ENCODE measurements around the gene NOL9.

The NOL9 gene

DNA sequence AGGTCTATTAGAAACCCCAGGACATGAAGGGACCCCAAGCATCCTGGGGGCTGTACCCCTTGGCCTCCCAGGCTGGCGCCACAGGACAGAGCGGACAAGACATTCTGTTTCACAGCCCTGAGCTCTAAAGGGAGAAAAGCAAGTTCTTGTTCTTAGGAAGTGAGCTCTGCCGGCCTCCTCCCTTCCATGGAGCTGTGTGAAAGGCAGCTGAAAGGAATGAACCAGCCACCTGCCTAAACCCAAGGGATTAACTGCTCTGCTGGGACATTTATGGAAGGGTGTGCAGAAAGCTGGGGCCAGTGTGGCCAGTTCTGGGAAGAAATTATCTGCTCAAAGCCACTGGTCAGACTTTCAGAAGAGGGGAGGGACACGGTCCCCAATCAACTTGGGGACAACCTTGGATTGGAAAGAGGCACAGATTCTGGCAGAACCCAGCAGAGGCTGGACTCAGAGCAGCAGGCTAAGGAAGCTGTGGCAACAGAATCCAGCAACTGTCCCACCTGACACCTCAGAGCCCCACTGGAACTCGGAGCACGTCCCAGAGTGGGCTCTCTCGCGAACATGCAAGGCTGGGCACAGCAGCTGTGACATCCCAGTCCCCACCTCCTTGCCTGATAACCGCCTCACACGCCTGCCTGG lies 46.2 kb upstream of the NOL9 start:
- no peak for TF ChIP-seq CTCF (IDR thresholded peaks at IDR 0.05; ENCODE audit: borderline replicate concordance, insufficient read depth, low read depth, low read length)
- H3K4me3 ChIP-seq (ENCODE audit: low read depth, low read length), result peak overlapping the region; percentile 93

DNA sequence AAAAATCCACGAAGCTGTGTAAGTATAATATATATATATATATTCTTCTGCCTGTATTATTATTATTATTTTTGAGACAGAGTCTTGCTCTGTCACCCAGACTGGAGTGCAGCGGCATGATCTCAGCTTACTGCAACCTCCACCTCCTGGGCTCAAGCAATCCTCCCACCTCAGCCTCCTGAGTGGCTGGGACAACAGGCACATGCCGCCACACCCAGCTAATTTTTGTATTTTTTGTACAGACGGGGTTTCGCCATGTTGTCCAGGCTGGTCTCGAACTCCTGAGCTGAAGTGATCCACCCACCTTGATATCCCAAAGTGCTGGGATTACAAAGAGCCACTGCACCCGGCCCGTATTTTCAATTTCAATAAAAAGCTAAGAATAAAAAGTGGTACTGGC lies 45.7 kb upstream of the NOL9 start:
- peak overlapping the region; percentile 93 for H3K4me3 ChIP-seq (ENCODE audit: low read depth, low read length)

- H3K4me3 ChIP-seq (ENCODE audit: low read depth, low read length), result peak overlapping the region; percentile 7
- no peak for TF ChIP-seq CTCF (IDR thresholded peaks at IDR 0.05; ENCODE audit: borderline replicate concordance, insufficient read depth, low read depth, low read length)
Observed at GRCh38 chr1:6599141-6599975, 45.0 kb upstream of the NOL9 start.

- no peak for TF ChIP-seq CTCF (IDR thresholded peaks at IDR 0.05; ENCODE audit: borderline replicate concordance, insufficient read depth, low read depth, low read length)
- no peak overlapping the region for H3K4me3 ChIP-seq (ENCODE audit: low read depth, low read length)
Observed at GRCh38 chr1:6597777-6598131, 43.4 kb upstream of the NOL9 start.

DNA sequence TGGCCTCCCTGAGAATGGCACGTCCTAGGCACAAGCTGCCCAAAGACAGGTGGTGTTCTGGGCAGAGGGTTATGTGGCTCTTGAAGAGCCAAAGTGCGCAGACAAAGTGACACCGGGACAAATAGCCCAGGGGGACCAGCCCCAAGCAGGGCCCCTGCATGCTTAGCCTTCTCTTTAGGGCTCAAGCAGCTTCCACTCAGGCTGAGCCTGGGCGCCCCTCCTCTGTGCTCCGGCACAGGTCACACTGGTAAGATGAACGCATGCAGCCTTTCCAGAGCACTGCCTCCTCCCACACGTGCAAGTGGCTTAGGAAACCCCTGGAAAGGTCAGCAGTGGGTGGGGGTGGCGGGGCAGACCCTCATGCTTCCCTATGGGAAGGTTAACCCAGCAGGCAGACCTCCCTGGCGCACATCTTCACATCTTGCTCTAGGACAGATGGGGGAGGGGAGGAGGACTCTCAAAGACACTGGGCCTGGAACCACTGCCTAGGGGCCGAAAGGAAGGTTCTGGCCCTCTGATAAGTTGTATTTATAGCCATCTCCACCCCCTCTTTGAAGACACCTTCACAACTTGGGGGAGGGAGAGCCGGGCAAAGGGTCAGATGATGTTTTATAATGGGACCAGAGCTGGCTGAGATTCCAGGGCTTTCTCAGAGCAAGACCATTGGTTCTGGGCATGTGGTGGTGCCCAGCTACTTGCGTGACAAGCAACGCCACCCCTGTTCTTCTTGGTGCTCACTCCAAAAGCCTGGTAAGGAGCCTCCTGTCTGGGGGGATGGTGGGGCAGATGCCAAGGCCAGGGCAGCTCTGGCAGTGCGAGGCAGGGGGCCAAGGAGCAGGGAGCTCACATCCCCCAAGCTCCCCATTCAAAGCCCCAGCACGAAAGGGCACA lies 42.8 kb upstream of the NOL9 start:
- H3K4me3 ChIP-seq (ENCODE audit: low read depth, low read length), result no peak overlapping the region

GRCh38 chr1:6596351-6596750 lies 42.0 kb upstream of the NOL9 start:
- no peak for TF ChIP-seq CTCF (IDR thresholded peaks at IDR 0.05; ENCODE audit: borderline replicate concordance, insufficient read depth, low read depth, low read length)

More for the DNA sequence above, 42.8 kb upstream of the NOL9 start:
- TF ChIP-seq CTCF (IDR thresholded peaks at IDR 0.05; ENCODE audit: borderline replicate concordance, insufficient read depth, low read depth, low read length), result no peak

DNA sequence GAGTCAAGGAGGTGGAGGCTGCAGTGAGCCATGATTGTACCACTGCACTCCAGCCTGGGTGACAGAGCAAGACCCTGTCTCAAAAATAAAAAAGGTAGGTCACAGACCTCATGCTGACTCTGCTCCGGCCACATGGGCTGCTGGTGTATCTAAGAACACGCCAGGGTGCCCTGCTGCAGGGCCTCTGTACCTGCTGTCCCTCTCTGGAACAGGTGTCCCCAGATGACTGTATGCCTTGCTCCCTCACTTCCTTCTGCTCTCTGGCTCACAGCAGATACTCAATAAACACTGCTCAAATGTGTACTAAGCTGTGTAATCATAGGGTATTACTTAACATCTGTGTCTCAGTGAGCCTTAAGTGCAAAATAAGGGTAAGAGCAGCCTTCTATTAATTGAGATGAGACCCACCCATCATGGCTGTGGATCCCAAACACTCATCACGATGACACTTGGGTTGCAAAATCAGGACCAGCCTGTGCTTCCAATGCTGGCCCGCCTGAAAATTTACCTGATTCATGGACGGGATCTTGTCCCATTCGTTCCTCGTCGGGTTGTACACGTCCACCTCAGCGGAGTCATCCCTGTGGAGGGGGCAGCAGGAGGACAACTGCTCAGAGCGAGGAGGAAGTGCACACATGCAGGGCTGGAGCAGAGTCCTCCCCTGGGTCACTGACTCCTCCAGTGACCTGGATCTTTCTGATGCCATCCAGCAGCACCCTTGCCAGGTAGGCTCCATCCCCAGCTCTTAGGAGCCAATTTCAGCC lies 40.8 kb upstream of the NOL9 start:
- TF ChIP-seq CTCF (IDR thresholded peaks at IDR 0.05; ENCODE audit: borderline replicate concordance, insufficient read depth, low read depth, low read length), result no peak
- H3K4me3 ChIP-seq (ENCODE audit: low read depth, low read length), result no peak overlapping the region

More at GRCh38 chr1:6596351-6596750, 42.0 kb upstream of the NOL9 start:
- no peak overlapping the region for H3K4me3 ChIP-seq (ENCODE audit: low read depth, low read length)

All from GM12875 (cell line).